Activated effector memory CD4-positive, alpha-beta T cell treated with Interleukin-2 at 50 U/mL for 16 hours (primary cell): ENCODE results near the gene ADAMTSL1.

ENCODE experiments used
- DNase-seq: peaks from one replicate; pipeline ENCODE4 v3.0.0-alpha.2; 2020

Gene ADAMTSL1

DNA sequence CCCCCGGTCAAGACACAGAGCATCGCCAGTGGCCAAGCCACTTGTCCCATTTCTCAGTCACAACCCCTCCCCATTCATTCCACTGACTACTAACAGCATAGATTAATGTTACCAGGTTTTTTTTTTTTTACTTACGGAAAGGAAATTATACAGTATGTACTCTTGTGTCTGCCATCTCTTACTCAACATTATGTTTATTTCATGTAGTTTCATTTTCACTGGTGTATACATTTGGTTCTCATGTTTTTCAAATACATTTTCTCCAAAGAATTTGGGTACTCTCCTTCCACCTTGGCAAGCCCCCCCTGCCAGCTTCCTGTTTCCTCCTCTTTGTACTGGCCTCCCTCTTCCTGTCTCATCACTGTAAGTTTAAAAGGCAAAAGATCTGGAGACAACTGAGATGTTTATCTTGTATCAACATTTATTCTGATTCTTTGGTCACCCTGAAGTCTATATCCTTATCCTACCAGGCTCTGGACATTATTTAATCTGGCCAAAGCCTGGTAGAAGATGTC is 351.8 kb downstream of the ADAMTSL1 start:
- DNase-seq: no peak

DNA sequence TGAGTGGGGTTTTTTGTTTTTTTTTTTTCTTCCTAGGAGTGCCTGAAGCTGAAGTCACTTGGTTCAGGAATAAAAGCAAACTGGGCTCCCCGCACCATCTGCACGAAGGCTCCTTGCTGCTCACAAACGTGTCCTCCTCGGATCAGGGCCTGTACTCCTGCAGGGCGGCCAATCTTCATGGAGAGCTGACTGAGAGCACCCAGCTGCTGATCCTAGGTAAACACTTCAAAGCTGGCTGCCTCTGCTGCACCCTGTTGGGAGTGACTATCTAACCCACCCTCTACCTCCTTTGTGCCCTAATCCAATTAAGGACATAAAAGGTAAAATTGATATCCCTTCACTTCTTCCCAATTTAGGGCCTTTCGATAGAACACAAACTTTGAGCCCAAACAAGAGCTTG is 352.3 kb downstream of the ADAMTSL1 start:
- no peak for DNase-seq

DNA sequence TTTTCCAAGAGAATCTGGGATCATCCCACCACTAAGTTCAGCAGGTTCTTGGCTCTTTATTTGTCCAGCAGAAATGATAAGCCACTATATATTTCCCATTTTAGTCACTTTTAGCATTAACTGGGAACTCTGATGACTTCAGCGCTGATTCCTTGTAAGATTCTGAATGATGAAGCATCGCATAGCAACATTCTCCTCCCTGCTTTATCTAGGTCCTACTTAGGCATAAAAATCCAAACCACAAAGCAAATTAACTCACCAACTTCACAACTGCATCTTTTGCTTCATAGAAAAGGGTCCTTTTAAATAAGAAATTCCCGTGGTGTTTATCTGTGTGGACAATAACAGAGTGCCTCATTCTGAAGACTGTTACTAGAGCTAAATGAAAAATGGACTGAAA is 355.1 kb downstream of the ADAMTSL1 start:
- no peak for DNase-seq

GRCh38 chr9:18829873-18830272 is 355.9 kb downstream of the ADAMTSL1 start:
- DNase-seq: no peak

GRCh38 chr9:18834740-18835361 is 360.9 kb downstream of the ADAMTSL1 start:
- DNase-seq: no peak

DNA sequence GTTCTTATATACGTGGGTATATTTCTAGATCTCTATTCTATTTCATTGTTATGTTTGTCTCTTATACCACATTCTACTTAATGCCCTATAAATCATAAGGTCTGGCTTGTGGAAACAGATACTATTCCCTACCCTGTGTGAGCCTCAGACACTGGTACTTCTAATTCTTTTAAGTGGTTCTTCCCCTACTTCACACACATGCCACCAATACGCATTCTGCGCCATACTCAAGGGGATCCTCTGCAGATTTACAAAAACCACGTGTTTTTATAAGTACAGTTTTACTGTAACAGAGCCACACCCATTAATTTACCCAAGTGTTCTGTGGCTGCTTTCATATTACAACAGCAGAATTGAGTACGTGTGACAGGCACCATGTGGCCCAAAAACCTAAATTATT is 363.4 kb downstream of the ADAMTSL1 start:
- DNase-seq: no peak

- no peak for DNase-seq
Measured at GRCh38 chr9:18847576-18848275, 373.8 kb downstream of the ADAMTSL1 start.

DNA sequence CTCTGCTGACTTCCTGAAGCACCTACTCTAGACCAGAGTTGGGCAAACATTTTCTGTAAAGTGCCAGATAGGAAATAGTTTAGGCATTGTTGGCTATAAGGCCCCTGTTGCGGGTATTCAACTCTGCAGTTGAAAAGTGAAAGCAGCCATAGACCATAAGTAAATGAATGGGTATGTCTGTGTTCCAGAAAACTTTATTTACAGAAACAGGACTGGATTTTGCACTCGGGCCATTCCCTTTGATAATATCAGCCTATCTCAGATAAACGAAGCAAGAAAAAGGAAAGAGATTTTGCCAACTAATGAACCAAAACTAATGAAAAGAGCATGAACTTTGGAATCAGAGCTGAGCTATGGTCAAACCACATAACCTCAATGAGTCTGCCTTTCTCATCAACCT is 374.7 kb downstream of the ADAMTSL1 start:
- DNase-seq: no peak

GRCh38 chr9:18849270-18849669 is 375.3 kb downstream of the ADAMTSL1 start:
- DNase-seq: no peak

- no peak for DNase-seq
Measured at GRCh38 chr9:18849890-18850677, 376.1 kb downstream of the ADAMTSL1 start.

- no peak for DNase-seq
Measured at GRCh38 chr9:18851069-18851795, 377.3 kb downstream of the ADAMTSL1 start.

GRCh38 chr9:18855656-18856055 is 381.7 kb downstream of the ADAMTSL1 start:
- no peak for DNase-seq

- DNase-seq: no peak
Measured at GRCh38 chr9:18857334-18857733, 383.4 kb downstream of the ADAMTSL1 start.

DNA sequence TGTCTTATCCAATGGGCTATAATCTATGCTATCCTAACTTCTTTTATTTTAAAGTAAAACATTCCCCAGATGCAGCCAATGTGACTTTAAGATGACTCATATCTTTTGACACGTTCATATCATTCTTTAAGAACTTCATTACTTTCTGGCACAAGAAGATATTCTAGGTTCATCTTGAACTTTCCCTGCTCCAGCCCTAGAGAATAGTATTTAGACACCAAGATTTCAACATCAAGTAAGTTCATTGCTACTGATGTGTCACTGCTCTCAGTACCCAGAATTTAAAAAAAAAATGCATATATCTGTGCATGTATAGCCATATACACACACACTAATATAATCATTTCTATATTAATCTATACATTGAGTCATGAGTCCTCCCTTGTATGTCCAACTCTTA is 383.8 kb downstream of the ADAMTSL1 start:
- DNase-seq: no peak

- DNase-seq: no peak
Measured at GRCh38 chr9:18861609-18862544, 387.9 kb downstream of the ADAMTSL1 start.

- DNase-seq: no peak
Measured at GRCh38 chr9:18863791-18864190, 389.8 kb downstream of the ADAMTSL1 start.

DNA sequence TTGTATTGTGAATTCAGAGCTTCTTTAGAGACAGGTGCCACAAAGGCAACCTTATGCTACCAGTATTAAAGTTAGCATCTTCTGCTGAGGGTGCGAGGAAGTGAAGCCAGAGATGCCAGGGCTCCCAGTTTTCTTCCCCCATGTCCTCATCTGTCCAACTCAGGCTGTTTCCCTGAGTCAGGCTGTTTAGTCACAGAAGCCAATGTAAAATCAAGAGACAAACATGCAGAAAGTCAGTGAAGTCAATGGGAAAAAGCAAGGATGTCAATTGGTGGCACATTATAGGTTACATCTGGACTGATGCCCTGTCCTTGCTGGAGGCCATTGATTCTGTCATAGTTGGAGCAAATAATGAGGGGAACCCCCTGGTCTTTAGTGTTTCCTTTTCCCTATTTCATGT is 390.6 kb downstream of the ADAMTSL1 start:
- no peak for DNase-seq

GRCh38 chr9:18865542-18865941 is 391.6 kb downstream of the ADAMTSL1 start:
- no peak for DNase-seq

DNA sequence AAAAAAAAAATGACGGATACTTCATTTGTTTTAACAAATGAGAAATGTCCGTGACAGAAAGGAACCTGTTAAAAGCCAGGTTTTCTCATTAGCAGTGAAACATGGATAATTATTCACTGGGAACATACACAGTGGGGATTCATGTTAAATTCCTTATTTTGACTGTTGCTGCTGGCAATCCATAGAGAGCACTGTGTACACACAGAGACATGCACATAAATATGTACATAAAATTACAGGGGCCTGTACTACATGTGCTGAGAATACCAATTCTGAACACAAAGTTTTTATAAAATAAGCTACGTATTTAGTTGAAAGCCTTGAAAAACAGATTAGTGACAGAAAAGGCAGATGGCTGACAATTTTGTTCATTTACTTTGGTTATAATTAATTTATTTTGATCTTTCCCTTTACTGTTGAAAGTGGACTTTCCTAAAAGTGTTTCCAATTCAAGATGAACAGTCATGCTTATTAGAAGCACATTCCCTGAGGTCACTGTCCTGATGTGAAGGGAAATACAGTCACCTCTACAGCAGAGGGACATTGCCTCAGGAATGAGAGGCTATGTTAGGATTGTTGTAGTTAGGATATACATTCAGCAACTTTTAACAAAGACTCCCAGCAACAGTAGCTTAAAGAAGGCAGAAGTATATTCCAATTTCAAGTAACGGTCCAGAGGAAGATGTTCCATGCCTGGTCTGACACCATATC is 392.3 kb downstream of the ADAMTSL1 start:
- no peak for DNase-seq

- no peak for DNase-seq
Measured at GRCh38 chr9:18869725-18870124, 395.8 kb downstream of the ADAMTSL1 start.

- no peak for DNase-seq
Measured at GRCh38 chr9:18874069-18874468, 400.1 kb downstream of the ADAMTSL1 start.
